IMR-90 (cell line): ENCODE measurements around the gene ACER1. TPM values are rescaled to one million over a fixed set of nuclear protein-coding genes. Genes with fewer than 3 reads are reported as not detected.

Experiments used
- CEBPB ChIP-seq: IDR thresholded peaks from 2 replicates; pipeline ENCODE4 v1.6.1; 2012; ENCODE audit warnings: low read depth, low read length, improper control_type of control experiment
- MXI1 ChIP-seq: IDR thresholded peaks from 2 replicates; pipeline ENCODE4 v1.6.1; 2012; ENCODE audit warnings: low read depth, mild to moderate bottlenecking, low read length, moderate library complexity, borderline replicate concordance
- RFX5 ChIP-seq: IDR thresholded peaks from 2 replicates; pipeline ENCODE4 v1.8.0; 2012; ENCODE audit warnings: low read depth, mild to moderate bottlenecking, low read length, moderate library complexity
- polyA plus RNA-seq, 3 experiments: library from polyadenylated mRNA; depleted of rRNA; stranded (reverse); fragments of >200 nt; gene quantifications; 2 replicates each; pipeline ENCODE4 v1.2.3, GENCODE V29; 2012; ENCODE audit warnings: low replicate concordance in 1 of 3
- total RNA-seq: library from RNA; depleted of rRNA; stranded (reverse); fragments of >200 nt; gene quantifications from 2 replicates; pipeline ENCODE4 v1.2.3, GENCODE V29; 2012
- TF ChIP-seq, protein P1 (sequence below): conservative IDR thresholded peaks from 2 replicates; pipeline ENCODE4 v1.5.1; 2012; ENCODE audit warnings: mild to moderate bottlenecking, low read depth, low read length, improper control_type of control experiment

The ACER1 gene
- total and polyA plus RNA-seq, 2 of the 4 experiments (the other 2 are of a cell fraction), result not detected

GRCh38 chr19:6278051-6278450 is 55.4 kb downstream of the ACER1 start (continued):
- TF ChIP-seq, protein P1, sequence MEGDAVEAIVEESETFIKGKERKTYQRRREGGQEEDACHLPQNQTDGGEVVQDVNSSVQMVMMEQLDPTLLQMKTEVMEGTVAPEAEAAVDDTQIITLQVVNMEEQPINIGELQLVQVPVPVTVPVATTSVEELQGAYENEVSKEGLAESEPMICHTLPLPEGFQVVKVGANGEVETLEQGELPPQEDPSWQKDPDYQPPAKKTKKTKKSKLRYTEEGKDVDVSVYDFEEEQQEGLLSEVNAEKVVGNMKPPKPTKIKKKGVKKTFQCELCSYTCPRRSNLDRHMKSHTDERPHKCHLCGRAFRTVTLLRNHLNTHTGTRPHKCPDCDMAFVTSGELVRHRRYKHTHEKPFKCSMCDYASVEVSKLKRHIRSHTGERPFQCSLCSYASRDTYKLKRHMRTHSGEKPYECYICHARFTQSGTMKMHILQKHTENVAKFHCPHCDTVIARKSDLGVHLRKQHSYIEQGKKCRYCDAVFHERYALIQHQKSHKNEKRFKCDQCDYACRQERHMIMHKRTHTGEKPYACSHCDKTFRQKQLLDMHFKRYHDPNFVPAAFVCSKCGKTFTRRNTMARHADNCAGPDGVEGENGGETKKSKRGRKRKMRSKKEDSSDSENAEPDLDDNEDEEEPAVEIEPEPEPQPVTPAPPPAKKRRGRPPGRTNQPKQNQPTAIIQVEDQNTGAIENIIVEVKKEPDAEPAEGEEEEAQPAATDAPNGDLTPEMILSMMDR, result no peak
- TF ChIP-seq RFX5 (no peak), MXI1 (no peak), CEBPB (no peak)
